Measurements from ENCODE around the gene RTN4.
A peak's percentile ranks its signal among the peaks of the same experiment; 100 is the strongest.

RTN4 gene

GRCh38 chr2:54948120-54948519, 102.1 kb downstream of the RTN4 start:
- DNase-seq = no peak

- peak; percentile 46 for DNase-seq
Measured at GRCh38 chr2:54947646-54948045, 102.6 kb downstream of the RTN4 start.

- DNase-seq = peak; percentile 46
Measured at GRCh38 chr2:54947136-54947535, 103.1 kb downstream of the RTN4 start.

GRCh38 chr2:54946220-54946805, 103.9 kb downstream of the RTN4 start:
- DNase-seq = peak; percentile 59

GRCh38 chr2:54945391-54946219, 104.6 kb downstream of the RTN4 start:
- DNase-seq = peak; percentile 67

- DNase-seq = no peak
Measured at GRCh38 chr2:54944724-54945326, 105.4 kb downstream of the RTN4 start.

GRCh38 chr2:54942373-54942772, 107.9 kb downstream of the RTN4 start:
- DNase-seq = no peak

GRCh38 chr2:54941248-54941984, 108.8 kb downstream of the RTN4 start:
- DNase-seq = peak; percentile 37

- no peak for DNase-seq
Measured at GRCh38 chr2:54940723-54941122, 109.5 kb downstream of the RTN4 start.

- no peak for DNase-seq
Measured at GRCh38 chr2:54939446-54940118, 110.7 kb downstream of the RTN4 start.

GRCh38 chr2:54936766-54937165, 113.5 kb downstream of the RTN4 start:
- DNase-seq = no peak

- no peak for DNase-seq
Measured at GRCh38 chr2:54935389-54935788, 114.9 kb downstream of the RTN4 start.

- no peak for DNase-seq
Measured at GRCh38 chr2:54931473-54931872, 118.8 kb downstream of the RTN4 start.

GRCh38 chr2:54928719-54929118, 121.5 kb downstream of the RTN4 start:
- no peak for DNase-seq

GRCh38 chr2:54927751-54928615, 122.3 kb downstream of the RTN4 start:
- DNase-seq = no peak

- DNase-seq = no peak
Measured at GRCh38 chr2:54927085-54927750, 123.0 kb downstream of the RTN4 start.

GRCh38 chr2:54925022-54925421, 125.2 kb downstream of the RTN4 start:
- no peak for DNase-seq

GRCh38 chr2:54924121-54924520, 126.1 kb downstream of the RTN4 start:
- DNase-seq = no peak
